Measurements from ENCODE around the gene TTYH2. TPM values are rescaled to one million over a fixed set of nuclear protein-coding genes. Genes with fewer than 3 reads are reported as not detected.
A peak's percentile ranks its signal among the peaks of the same experiment; 100 is the strongest.

TTYH2 gene
- total and polyA plus RNA-seq, 12 donors = 8.6 to 36.3 (median 24.8) TPM

- DNase-seq = no peak
- Histone ChIP-seq H3K27me3 (no peaks in the 10 kb centered on the region), H3K4me3 (no peak overlapping the region), H3K4me1 (peaks cover 4 to 46% (median 39%) of the 10 kb centered on the region in 9 donors), H3K27ac (peak overlapping the region in 1 of 10 donors; percentile 14), H3K36me3 (peaks cover 0 to 11% (median 0%) of the 10 kb centered on the region in 9 donors), H3K9me3 (no peaks in the 10 kb centered on the region)
- intact Hi-C loops (cut with DNase I) = loop anchor here in 8 of 10 donors (5.0 to 10.0 kb wide), 5 partner anchors 59 to 237 kb away; partner anchors contain the start of gene BTBD17 (in 1 of the 8)
- no peak for ATAC-seq
- no peak for TF ChIP-seq CTCF (IDR thresholded peaks at IDR 0.05)
- 89 to 92% methylated on average over 2 of the region's 2 CpGs for WGBS, 2 donors
These were observed 4.5 kb downstream of the TTYH2 start for GRCh38 chr17:74217888-74218287.

- TF ChIP-seq CTCF (IDR thresholded peaks at IDR 0.05) = no peak
- no peaks in the 10 kb centered on the region for H3K27me3 ChIP-seq
- intact Hi-C loops (cut with DNase I) = loop anchor here in 8 of 10 donors (5.0 to 10.0 kb wide), 5 partner anchors 59 to 236 kb away; partner anchors contain the start of gene BTBD17 (in 1 of the 8)
- H3K36me3 ChIP-seq = peaks cover 0 to 15% (median 1%) of the 10 kb centered on the region in 9 donors
- DNase-seq (no peak), ATAC-seq (no peak)
- no peaks in the 10 kb centered on the region for H3K9me3 ChIP-seq
- WGBS, 2 donors = 65 to 70% methylated on average over 8 of the region's 8 CpGs
- peaks cover 4 to 44% (median 38%) of the 10 kb centered on the region in 9 donors for H3K4me1 ChIP-seq
- no peak overlapping the region for H3K4me3 ChIP-seq
- H3K27ac ChIP-seq = no peak overlapping the region
These were observed 5.1 kb downstream of the TTYH2 start for GRCh38 chr17:74218436-74218835.

- Histone ChIP-seq H3K27ac (no peak overlapping the region), H3K36me3 (peaks cover 0 to 27% (median 4%) of the 10 kb centered on the region in 9 donors), H3K9me3 (no peaks in the 10 kb centered on the region), H3K4me1 (peaks cover 0 to 32% (median 26%) of the 10 kb centered on the region in 9 donors), H3K27me3 (no peaks in the 10 kb centered on the region), H3K4me3 (no peak overlapping the region)
- intact Hi-C loops (cut with DNase I) = loop anchor here in 8 of 10 donors (5.0 to 10.0 kb wide), 5 partner anchors 58 to 235 kb away; partner anchors contain the start of gene BTBD17 (in 1 of the 8)
- TF ChIP-seq CTCF (IDR thresholded peaks at IDR 0.05) = no peak
- WGBS, 2 donors = 88 to 89% methylated on average over 3 of the region's 3 CpGs
- DNase-seq = no peak
- ATAC-seq = no peak
These were observed 6.3 kb downstream of the TTYH2 start for GRCh38 chr17:74219576-74220133.

GRCh38 chr17:74220219-74220618 lies 6.8 kb downstream of the TTYH2 start:
- Histone ChIP-seq H3K9me3 (no peaks in the 10 kb centered on the region), H3K4me3 (no peak overlapping the region), H3K27ac (no peak overlapping the region), H3K27me3 (no peaks in the 10 kb centered on the region), H3K4me1 (peaks cover 0 to 29% (median 22%) of the 10 kb centered on the region in 9 donors), H3K36me3 (peaks cover 0 to 31% (median 4%) of the 10 kb centered on the region in 9 donors)
- no peak for DNase-seq
- TF ChIP-seq CTCF (IDR thresholded peaks at IDR 0.05) = no peak
- ATAC-seq = no peak
- intact Hi-C loops (cut with DNase I) = no loop called here
- 88 to 95% methylated on average over 2 of the region's 2 CpGs for whole genome bisulfite sequencing, 2 donors
